ENCODE measurements around the gene ACAD10.
"Not testable (repeated sequence)": the region's sequence is repeated elsewhere in the genome, so short reads cannot be mapped to it uniquely, and the experiment has no call there.

Gene ACAD10

GRCh38 chr12:111728795-111729194, 42.9 kb downstream of the ACAD10 start:
- TF ChIP-seq POLR2A (IDR thresholded peaks at IDR 0.05; ENCODE audit: extremely low read depth, insufficient read length) (no peak), CTCF (IDR thresholded peaks at IDR 0.05; ENCODE audit: low read depth, low read length) (no peak), MAX (IDR thresholded peaks at IDR 0.05; ENCODE audit: low read depth, low read length) (no peak), MYC (IDR thresholded peaks at IDR 0.05; ENCODE audit: low read depth, low read length) (no peak)
- H3K4me3 ChIP-seq (ENCODE audit: low read depth, low read length) = no peak overlapping the region
- DNase-seq (ENCODE audit: low read depth) = no peak

GRCh38 chr12:111730420-111730819, 44.6 kb downstream of the ACAD10 start:
- H3K4me3 ChIP-seq (ENCODE audit: low read depth, low read length) = no peak overlapping the region

GRCh38 chr12:111732786-111733185, 46.9 kb downstream of the ACAD10 start:
- H3K4me3 ChIP-seq (ENCODE audit: low read depth, low read length) = no peak overlapping the region

More at GRCh38 chr12:111730420-111730819, 44.6 kb downstream of the ACAD10 start:
- TF ChIP-seq CTCF (IDR thresholded peaks at IDR 0.05; ENCODE audit: low read depth, low read length) (no peak), MYC (IDR thresholded peaks at IDR 0.05; ENCODE audit: low read depth, low read length) (no peak), MAX (IDR thresholded peaks at IDR 0.05; ENCODE audit: low read depth, low read length) (no peak), POLR2A (IDR thresholded peaks at IDR 0.05; ENCODE audit: extremely low read depth, insufficient read length) (no peak)
- no peak for DNase-seq (ENCODE audit: low read depth)

GRCh38 chr12:111733340-111733915, 47.6 kb downstream of the ACAD10 start:
- DNase-seq (ENCODE audit: low read depth) = no peak
- no peak overlapping the region for H3K4me3 ChIP-seq (ENCODE audit: low read depth, low read length)
- TF ChIP-seq MYC (IDR thresholded peaks at IDR 0.05; ENCODE audit: low read depth, low read length) = no peak
- no peak for TF ChIP-seq POLR2A (IDR thresholded peaks at IDR 0.05; ENCODE audit: extremely low read depth, insufficient read length)
- no peak for TF ChIP-seq MAX (IDR thresholded peaks at IDR 0.05; ENCODE audit: low read depth, low read length)
- TF ChIP-seq CTCF (IDR thresholded peaks at IDR 0.05; ENCODE audit: low read depth, low read length) = no peak

More at GRCh38 chr12:111732786-111733185, 46.9 kb downstream of the ACAD10 start:
- DNase-seq (ENCODE audit: low read depth) = no peak
- TF ChIP-seq MAX (IDR thresholded peaks at IDR 0.05; ENCODE audit: low read depth, low read length) = no peak
- TF ChIP-seq MYC (IDR thresholded peaks at IDR 0.05; ENCODE audit: low read depth, low read length) = no peak
- TF ChIP-seq CTCF (IDR thresholded peaks at IDR 0.05; ENCODE audit: low read depth, low read length) = no peak
- TF ChIP-seq POLR2A (IDR thresholded peaks at IDR 0.05; ENCODE audit: extremely low read depth, insufficient read length) = no peak

GRCh38 chr12:111739524-111739923, 53.7 kb downstream of the ACAD10 start:
- not testable (repeated sequence) for H3K4me3 ChIP-seq (ENCODE audit: low read depth, low read length); DNase-seq (ENCODE audit: low read depth)

- no peak for TF ChIP-seq CTCF (IDR thresholded peaks at IDR 0.05; ENCODE audit: low read depth, low read length)
- no peak for TF ChIP-seq POLR2A (IDR thresholded peaks at IDR 0.05; ENCODE audit: extremely low read depth, insufficient read length)
- TF ChIP-seq MYC (IDR thresholded peaks at IDR 0.05; ENCODE audit: low read depth, low read length) = no peak
- TF ChIP-seq MAX (IDR thresholded peaks at IDR 0.05; ENCODE audit: low read depth, low read length) = no peak
- H3K4me3 ChIP-seq (ENCODE audit: low read depth, low read length) = no peak overlapping the region
- no peak for DNase-seq (ENCODE audit: low read depth)
Measured at GRCh38 chr12:111741235-111741812, 55.5 kb downstream of the ACAD10 start.

Data from NB4 (cell line).